OCI-LY3 (cell line): Measurements from ENCODE around the gene TMEM51.

ENCODE experiments used
- CTCF ChIP-seq: fragments of 200-600, 300-600 bp; sonication (generic); IDR thresholded peaks from 2 replicates; pipeline ENCODE4 v1.5.1; 2014; ENCODE audit warnings: antibody characterized with exemption, low read length, low read depth
- EZH2phosphoT487 ChIP-seq: fragments of 200-600 bp; shearing (Covaris generic); IDR thresholded peaks from 2 replicates; pipeline ENCODE4 v1.6.1; 2018; ENCODE audit warnings: antibody characterized with exemption, mixed run types, low read depth

GRCh38 chr1:15222653-15223303 lies 69.2 kb downstream of the TMEM51 start:
- TF ChIP-seq CTCF (no peak), EZH2phosphoT487 (no peak)
